Prostate gland (tissue), 2 donors: ENCODE results near the gene GADD45B. TPM values are rescaled to one million over a fixed set of nuclear protein-coding genes. Genes with fewer than 3 reads are reported as not detected.
A peak's percentile ranks its signal among the peaks of the same experiment; 100 is the strongest.

Source experiments
- DNase-seq: peaks from one replicate; pipeline ENCODE4 v3.0.0-alpha.2; 2019; ENCODE audit warnings: low spot score
- H3K27ac ChIP-seq, 2 donors: fragments of 200-600 bp; sonication (generic); 2 replicates each; pipeline ENCODE4 v1.5.1; 2017 to 2019
- H3K27me3 ChIP-seq: fragments of 200-600 bp; sonication (generic); replicated peaks from 2 replicates; pipeline ENCODE4 v1.5.1; 2019; ENCODE audit not compliant: insufficient read depth
- H3K36me3 ChIP-seq, 2 donors: fragments of 200-600 bp; sonication (generic); 1 replicate in 1 of 2; 2 replicates in 1 of 2; pipeline versions ENCODE4 v1.5.1 to v1.8.1; 2017 to 2019
- H3K4me1 ChIP-seq: fragments of 200-600 bp; sonication (generic); replicated peaks from 2 replicates; pipeline ENCODE4 v1.5.1; 2019
- H3K4me3 ChIP-seq, 2 donors: fragments of 200-600 bp; sonication (generic); 2 replicates each; pipeline ENCODE4 v1.5.1; 2017 to 2019
- H3K9me3 ChIP-seq: fragments of 200-600 bp; sonication (generic); 2 replicates; pipeline ENCODE4 v1.5.1; 2017
- CTCF ChIP-seq, 4 experiments: fragments of 200-600 bp in 2 of 4; fragments of 450-650 bp in 2 of 4; sonication (generic) in 2 of 4; IDR thresholded peaks; 1 replicate in 3 of 4; 2 replicates in 1 of 4; pipeline ENCODE4 v1.5.1; 2016 to 2019; ENCODE audit warnings: antibody characterized with exemption in 4 of 4, mild to moderate bottlenecking in 2 of 4, moderate library complexity in 2 of 4
- POLR2A ChIP-seq: fragments of 450-650 bp; IDR thresholded peaks from one replicate; pipeline ENCODE4 v1.6.1; 2016; ENCODE audit warnings: antibody characterized with exemption, mild to moderate bottlenecking
- POLR2AphosphoS5 ChIP-seq: sonication (generic); formaldehyde crosslinking; IDR thresholded peaks from one replicate; pipeline ENCODE4 v1.6.1; 2017; ENCODE audit warnings: antibody characterized with exemption
- WGBS: methylation state at CpG from one replicate; pipeline ENCODE4 v1.1.5; 2018; 5-methylcytosine and 5-hydroxymethylcytosine counted together
- intact Hi-C: fragments of 100-400 bp; cut with DNase I; formaldehyde crosslinking; loops from one replicate; pipeline ENCODE4 v1.14.2; 2022
- total RNA-seq, 2 donors: library from RNA; depleted of rRNA; stranded (reverse); fragments of >200 nt; gene quantifications; one replicate each; pipeline ENCODE4 v1.1.0, GENCODE V29; 2016

GADD45B gene
- total RNA-seq, 2 donors from 2014 or later = 90.7 to 94.6 TPM

GRCh38 chr19:2451741-2452140 lies 24.2 kb upstream of the GADD45B start:
- Histone ChIP-seq H3K36me3 (no peaks in the 10 kb centered on the region), H3K4me3 (no peak overlapping the region), H3K27ac (no peak overlapping the region), H3K27me3 (no peaks in the 10 kb centered on the region), H3K4me1 (no peaks in the 10 kb centered on the region), H3K9me3 (no peaks in the 10 kb centered on the region)
- no peak for TF ChIP-seq POLR2AphosphoS5
- no peak for TF ChIP-seq CTCF (IDR thresholded peaks at IDR 0.05)
- no peak for TF ChIP-seq POLR2A
- no peak for DNase-seq
- WGBS = 94% methylated on average over 12 of the region's 18 CpGs
- intact Hi-C loops = no loop called here

- WGBS = 87% methylated on average over 19 of the region's 19 CpGs
- TF ChIP-seq POLR2A (no peak), CTCF (IDR thresholded peaks at IDR 0.05) (no peak), POLR2AphosphoS5 (no peak)
- intact Hi-C loops = no loop called here
Observed at GRCh38 chr19:2453431-2454025, 22.4 kb upstream of the GADD45B start.

GRCh38 chr19:2454199-2454961 lies 21.5 kb upstream of the GADD45B start:
- Histone ChIP-seq H3K27ac (no peak overlapping the region), H3K9me3 (no peaks in the 10 kb centered on the region), H3K27me3 (no peaks in the 10 kb centered on the region), H3K4me1 (no peaks in the 10 kb centered on the region), H3K4me3 (no peak overlapping the region), H3K36me3 (no peaks in the 10 kb centered on the region)
- intact Hi-C loops = no loop called here
- 91% methylated on average over 19 of the region's 19 CpGs for WGBS
- TF ChIP-seq POLR2AphosphoS5 (no peak), CTCF (IDR thresholded peaks at IDR 0.05) (no peak), POLR2A (no peak)
- no peak for DNase-seq

More at GRCh38 chr19:2453431-2454025, 22.4 kb upstream of the GADD45B start:
- Histone ChIP-seq H3K36me3 (no peaks in the 10 kb centered on the region), H3K27me3 (no peaks in the 10 kb centered on the region), H3K27ac (no peak overlapping the region), H3K4me3 (no peak overlapping the region), H3K9me3 (no peaks in the 10 kb centered on the region), H3K4me1 (no peaks in the 10 kb centered on the region)
- DNase-seq = no peak

GRCh38 chr19:2454962-2455850 lies 20.7 kb upstream of the GADD45B start:
- Histone ChIP-seq H3K27me3 (no peaks in the 10 kb centered on the region), H3K4me1 (no peaks in the 10 kb centered on the region), H3K4me3 (peak overlapping the region; percentile 93 to 94), H3K36me3 (no peaks in the 10 kb centered on the region), H3K27ac (peak overlapping the region in 1 of 2 donors; percentile 63), H3K9me3 (no peaks in the 10 kb centered on the region)
- intact Hi-C loops = no loop called here
- TF ChIP-seq POLR2A (no peak), POLR2AphosphoS5 (no peak), CTCF (IDR thresholded peaks at IDR 0.05) (no peak)
- no peak for DNase-seq
- 69% methylated on average over 14 of the region's 14 CpGs for WGBS
